ENCODE results near the gene IL1R2. TPM values are rescaled to one million over a fixed set of nuclear protein-coding genes. Genes with fewer than 3 reads are reported as not detected.

Gene IL1R2
- total RNA-seq, 1 donor = 0.36 TPM

- no peak overlapping the region for H3K4me2 ChIP-seq (ENCODE audit: insufficient read depth, low read length)
- no peaks in the 10 kb centered on the region for H4K20me1 ChIP-seq (ENCODE audit: insufficient read depth, low read length)
- TF ChIP-seq, protein P1, sequence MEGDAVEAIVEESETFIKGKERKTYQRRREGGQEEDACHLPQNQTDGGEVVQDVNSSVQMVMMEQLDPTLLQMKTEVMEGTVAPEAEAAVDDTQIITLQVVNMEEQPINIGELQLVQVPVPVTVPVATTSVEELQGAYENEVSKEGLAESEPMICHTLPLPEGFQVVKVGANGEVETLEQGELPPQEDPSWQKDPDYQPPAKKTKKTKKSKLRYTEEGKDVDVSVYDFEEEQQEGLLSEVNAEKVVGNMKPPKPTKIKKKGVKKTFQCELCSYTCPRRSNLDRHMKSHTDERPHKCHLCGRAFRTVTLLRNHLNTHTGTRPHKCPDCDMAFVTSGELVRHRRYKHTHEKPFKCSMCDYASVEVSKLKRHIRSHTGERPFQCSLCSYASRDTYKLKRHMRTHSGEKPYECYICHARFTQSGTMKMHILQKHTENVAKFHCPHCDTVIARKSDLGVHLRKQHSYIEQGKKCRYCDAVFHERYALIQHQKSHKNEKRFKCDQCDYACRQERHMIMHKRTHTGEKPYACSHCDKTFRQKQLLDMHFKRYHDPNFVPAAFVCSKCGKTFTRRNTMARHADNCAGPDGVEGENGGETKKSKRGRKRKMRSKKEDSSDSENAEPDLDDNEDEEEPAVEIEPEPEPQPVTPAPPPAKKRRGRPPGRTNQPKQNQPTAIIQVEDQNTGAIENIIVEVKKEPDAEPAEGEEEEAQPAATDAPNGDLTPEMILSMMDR (IDR thresholded peaks at IDR 0.05; ENCODE audit: extremely low read depth, low read depth, low read length) = no peak
- no peaks in the 10 kb centered on the region for H3K79me2 ChIP-seq (ENCODE audit: insufficient read depth, low read length)
- H2AFZ ChIP-seq (ENCODE audit: low read length) = no peak overlapping the region
- peaks cover 6% of the 10 kb centered on the region for H3K4me1 ChIP-seq (ENCODE audit: insufficient read depth, low read length)
- H3K9me3 ChIP-seq (ENCODE audit: low read depth, low read length) = no peaks in the 10 kb centered on the region
- H3K36me3 ChIP-seq (ENCODE audit: insufficient read depth, low read length) = no peaks in the 10 kb centered on the region
- DNase-seq (ENCODE audit: insufficient read length, low spot score, missing footprints) = no peak
- no peak overlapping the region for H3K4me3 ChIP-seq (ENCODE audit: insufficient read depth, low read length)
- no peak overlapping the region for H3K27ac ChIP-seq (ENCODE audit: low read depth, low read length)
- no peaks in the 10 kb centered on the region for H3K27me3 ChIP-seq (ENCODE audit: insufficient read depth, low read length)
Measured at GRCh38 chr2:102003696-102004095, 11.9 kb downstream of the IL1R2 start.

GRCh38 chr2:102004581-102004980 lies 12.8 kb downstream of the IL1R2 start:
- Histone ChIP-seq H4K20me1 (ENCODE audit: insufficient read depth, low read length) (no peaks in the 10 kb centered on the region), H3K27me3 (ENCODE audit: insufficient read depth, low read length) (no peaks in the 10 kb centered on the region), H3K4me3 (ENCODE audit: insufficient read depth, low read length) (no peak overlapping the region), H3K36me3 (ENCODE audit: insufficient read depth, low read length) (no peaks in the 10 kb centered on the region), H2AFZ (ENCODE audit: low read length) (no peak overlapping the region), H3K9me3 (ENCODE audit: low read depth, low read length) (no peaks in the 10 kb centered on the region), H3K4me1 (ENCODE audit: insufficient read depth, low read length) (peaks cover 6% of the 10 kb centered on the region), H3K79me2 (ENCODE audit: insufficient read depth, low read length) (no peaks in the 10 kb centered on the region), H3K27ac (ENCODE audit: low read depth, low read length) (no peak overlapping the region), H3K4me2 (ENCODE audit: insufficient read depth, low read length) (no peak overlapping the region)
- no peak for DNase-seq (ENCODE audit: insufficient read length, low spot score, missing footprints)
- TF ChIP-seq, protein P1 (IDR thresholded peaks at IDR 0.05; ENCODE audit: extremely low read depth, low read depth, low read length) = no peak

DNA sequence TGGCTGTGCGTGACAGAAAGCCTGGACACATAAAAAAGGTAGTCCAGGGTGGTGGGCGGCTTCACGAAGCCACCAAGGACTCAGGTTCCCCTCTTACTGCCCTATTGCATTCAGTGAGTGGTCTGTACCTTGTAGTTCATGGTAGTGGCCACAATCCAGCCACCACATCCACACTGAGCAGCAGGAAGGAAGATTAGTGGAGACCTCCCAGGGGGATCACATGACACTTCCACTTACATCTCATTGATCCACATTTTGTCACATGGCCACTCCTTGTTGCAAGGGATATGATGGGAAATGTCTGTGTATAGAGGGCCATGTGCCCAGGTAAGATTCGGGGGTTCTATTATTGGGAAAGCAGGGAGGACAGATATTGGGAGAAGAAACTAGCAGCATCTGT lies 13.7 kb downstream of the IL1R2 start:
- Histone ChIP-seq H3K4me3 (ENCODE audit: insufficient read depth, low read length) (no peak overlapping the region), H3K4me1 (ENCODE audit: insufficient read depth, low read length) (peaks cover 6% of the 10 kb centered on the region), H3K79me2 (ENCODE audit: insufficient read depth, low read length) (no peaks in the 10 kb centered on the region), H2AFZ (ENCODE audit: low read length) (no peak overlapping the region), H3K27me3 (ENCODE audit: insufficient read depth, low read length) (no peaks in the 10 kb centered on the region), H3K36me3 (ENCODE audit: insufficient read depth, low read length) (no peaks in the 10 kb centered on the region), H3K4me2 (ENCODE audit: insufficient read depth, low read length) (no peak overlapping the region), H3K27ac (ENCODE audit: low read depth, low read length) (no peak overlapping the region), H4K20me1 (ENCODE audit: insufficient read depth, low read length) (no peaks in the 10 kb centered on the region), H3K9me3 (ENCODE audit: low read depth, low read length) (no peaks in the 10 kb centered on the region)
- TF ChIP-seq, protein P1 (IDR thresholded peaks at IDR 0.05; ENCODE audit: extremely low read depth, low read depth, low read length) = no peak
- DNase-seq (ENCODE audit: insufficient read length, low spot score, missing footprints) = no peak

- peak overlapping the region; percentile 58 for H2AFZ ChIP-seq (ENCODE audit: low read length)
- TF ChIP-seq, protein P1 (IDR thresholded peaks at IDR 0.05; ENCODE audit: extremely low read depth, low read depth, low read length) = peak; percentile 94
Measured at GRCh38 chr2:102005989-102006885, 14.5 kb downstream of the IL1R2 start.

More at GRCh38 chr2:102005989-102006885, 14.5 kb downstream of the IL1R2 start:
- H3K4me1 ChIP-seq (ENCODE audit: insufficient read depth, low read length) = peaks cover 6% of the 10 kb centered on the region
- no peaks in the 10 kb centered on the region for H3K9me3 ChIP-seq (ENCODE audit: low read depth, low read length)
- H3K4me3 ChIP-seq (ENCODE audit: insufficient read depth, low read length) = no peak overlapping the region
- H4K20me1 ChIP-seq (ENCODE audit: insufficient read depth, low read length) = no peaks in the 10 kb centered on the region
- no peak overlapping the region for H3K27ac ChIP-seq (ENCODE audit: low read depth, low read length)
- H3K79me2 ChIP-seq (ENCODE audit: insufficient read depth, low read length) = no peaks in the 10 kb centered on the region
- H3K4me2 ChIP-seq (ENCODE audit: insufficient read depth, low read length) = peak overlapping the region; percentile 51
- no peaks in the 10 kb centered on the region for H3K36me3 ChIP-seq (ENCODE audit: insufficient read depth, low read length)
- H3K27me3 ChIP-seq (ENCODE audit: insufficient read depth, low read length) = no peaks in the 10 kb centered on the region
- peak; percentile 87 for DNase-seq (ENCODE audit: insufficient read length, low spot score, missing footprints)
